GM12892 (cell line): Measurements from ENCODE around the gene SOST.

Experiments used
- POLR2A ChIP-seq: IDR thresholded peaks from 2 replicates; pipeline ENCODE4 v1.6.1; 2011; ENCODE audit warnings: low read depth, low read length, control low read depth
- POLR2AphosphoS5 ChIP-seq: IDR thresholded peaks from 2 replicates; pipeline ENCODE4 v1.6.1; 2011; ENCODE audit warnings: low read depth, low read length, control low read depth

GRCh38 chr17:43774304-43775250, 16.0 kb upstream of the SOST start:
- TF ChIP-seq POLR2AphosphoS5 (no peak), POLR2A (no peak)
